ENCODE results near the gene RNF223. TPM values are rescaled to one million over a fixed set of nuclear protein-coding genes. Genes with fewer than 3 reads are reported as not detected.

Gene RNF223
- total and polyA plus RNA-seq, 4 donors: 0.14 TPM; not detected in 3

GRCh38 chr1:1058921-1059493, 15.1 kb downstream of the RNF223 start:
- H3K4me1 ChIP-seq (ENCODE audit: control insufficient read depth in 4 of 4, insufficient read depth in 4 of 4, low read length in 3 of 4): peaks cover 8 to 21% (median 15%) of the 10 kb centered on the region in 4 donors
- peak overlapping the region in 2 of 3 donors; percentile 16 to 64 for H3K4me3 ChIP-seq (ENCODE audit: low read depth in 1 of 3, low read length in 3 of 3)
- H3K27me3 ChIP-seq (ENCODE audit: control insufficient read depth in 4 of 4, insufficient read depth in 4 of 4, low read length in 3 of 4): peaks cover 0 to 11% (median 4%) of the 10 kb centered on the region in 4 donors
- no peaks in the 10 kb centered on the region for H3K9me3 ChIP-seq (ENCODE audit: control insufficient read depth in 4 of 4, low read length in 3 of 4)
- 3% methylated on average over 48 of the region's 48 CpGs for WGBS
- H3K27ac ChIP-seq (ENCODE audit: low read depth in 1 of 2, low read length in 2 of 2): no peak overlapping the region
- peaks cover 0 to 2% (median 0%) of the 10 kb centered on the region in 4 donors for H3K36me3 ChIP-seq (ENCODE audit: control insufficient read depth in 4 of 4, insufficient read depth in 3 of 4, low read depth in 1 of 4, low read length in 3 of 4)
- H3K9ac ChIP-seq (ENCODE audit: low read depth in 1 of 2, low read length in 2 of 2): no peak overlapping the region
- TF ChIP-seq EGR1 (IDR thresholded peaks at IDR 0.05; ENCODE audit: low read depth in 2 of 2): no peak
- TF ChIP-seq FOXA1 (IDR thresholded peaks at IDR 0.05): no peak
- TF ChIP-seq FOXA2 (IDR thresholded peaks at IDR 0.05): no peak
- TF ChIP-seq HNF4A (conservative IDR thresholded peaks at IDR 0.05): no peak
- TF ChIP-seq HNF4G (IDR thresholded peaks at IDR 0.05): no peak
- TF ChIP-seq, protein P1, sequence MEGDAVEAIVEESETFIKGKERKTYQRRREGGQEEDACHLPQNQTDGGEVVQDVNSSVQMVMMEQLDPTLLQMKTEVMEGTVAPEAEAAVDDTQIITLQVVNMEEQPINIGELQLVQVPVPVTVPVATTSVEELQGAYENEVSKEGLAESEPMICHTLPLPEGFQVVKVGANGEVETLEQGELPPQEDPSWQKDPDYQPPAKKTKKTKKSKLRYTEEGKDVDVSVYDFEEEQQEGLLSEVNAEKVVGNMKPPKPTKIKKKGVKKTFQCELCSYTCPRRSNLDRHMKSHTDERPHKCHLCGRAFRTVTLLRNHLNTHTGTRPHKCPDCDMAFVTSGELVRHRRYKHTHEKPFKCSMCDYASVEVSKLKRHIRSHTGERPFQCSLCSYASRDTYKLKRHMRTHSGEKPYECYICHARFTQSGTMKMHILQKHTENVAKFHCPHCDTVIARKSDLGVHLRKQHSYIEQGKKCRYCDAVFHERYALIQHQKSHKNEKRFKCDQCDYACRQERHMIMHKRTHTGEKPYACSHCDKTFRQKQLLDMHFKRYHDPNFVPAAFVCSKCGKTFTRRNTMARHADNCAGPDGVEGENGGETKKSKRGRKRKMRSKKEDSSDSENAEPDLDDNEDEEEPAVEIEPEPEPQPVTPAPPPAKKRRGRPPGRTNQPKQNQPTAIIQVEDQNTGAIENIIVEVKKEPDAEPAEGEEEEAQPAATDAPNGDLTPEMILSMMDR (IDR thresholded peaks at IDR 0.05; ENCODE audit: low read depth, low read length, missing input control): no peak
- TF ChIP-seq NR2F2 (IDR thresholded peaks at IDR 0.05): no peak
- no peak for TF ChIP-seq RAD21 (IDR thresholded peaks at IDR 0.05)
- TF ChIP-seq, protein P2, sequence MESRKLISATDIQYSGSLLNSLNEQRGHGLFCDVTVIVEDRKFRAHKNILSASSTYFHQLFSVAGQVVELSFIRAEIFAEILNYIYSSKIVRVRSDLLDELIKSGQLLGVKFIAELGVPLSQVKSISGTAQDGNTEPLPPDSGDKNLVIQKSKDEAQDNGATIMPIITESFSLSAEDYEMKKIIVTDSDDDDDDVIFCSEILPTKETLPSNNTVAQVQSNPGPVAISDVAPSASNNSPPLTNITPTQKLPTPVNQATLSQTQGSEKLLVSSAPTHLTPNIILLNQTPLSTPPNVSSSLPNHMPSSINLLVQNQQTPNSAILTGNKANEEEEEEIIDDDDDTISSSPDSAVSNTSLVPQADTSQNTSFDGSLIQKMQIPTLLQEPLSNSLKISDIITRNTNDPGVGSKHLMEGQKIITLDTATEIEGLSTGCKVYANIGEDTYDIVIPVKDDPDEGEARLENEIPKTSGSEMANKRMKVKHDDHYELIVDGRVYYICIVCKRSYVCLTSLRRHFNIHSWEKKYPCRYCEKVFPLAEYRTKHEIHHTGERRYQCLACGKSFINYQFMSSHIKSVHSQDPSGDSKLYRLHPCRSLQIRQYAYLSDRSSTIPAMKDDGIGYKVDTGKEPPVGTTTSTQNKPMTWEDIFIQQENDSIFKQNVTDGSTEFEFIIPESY (IDR thresholded peaks at IDR 0.05): no peak
- no peak for TF ChIP-seq REST (IDR thresholded peaks at IDR 0.05)
- TF ChIP-seq SP1 (IDR thresholded peaks at IDR 0.05): no peak
- TF ChIP-seq JUND (IDR thresholded peaks at IDR 0.05): no peak
- TF ChIP-seq, protein P3, sequence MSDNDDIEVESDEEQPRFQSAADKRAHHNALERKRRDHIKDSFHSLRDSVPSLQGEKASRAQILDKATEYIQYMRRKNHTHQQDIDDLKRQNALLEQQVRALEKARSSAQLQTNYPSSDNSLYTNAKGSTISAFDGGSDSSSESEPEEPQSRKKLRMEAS (IDR thresholded peaks at IDR 0.05): no peak
- TF ChIP-seq YY1 (IDR thresholded peaks at IDR 0.05): no peak
- TF ChIP-seq TAF1 (conservative IDR thresholded peaks at IDR 0.05): no peak
- TF ChIP-seq GABPA (IDR thresholded peaks at IDR 0.05 in 1 of 2, conservative IDR thresholded peaks at IDR 0.05 in 1 of 2): no peak
- TF ChIP-seq, protein P4, sequence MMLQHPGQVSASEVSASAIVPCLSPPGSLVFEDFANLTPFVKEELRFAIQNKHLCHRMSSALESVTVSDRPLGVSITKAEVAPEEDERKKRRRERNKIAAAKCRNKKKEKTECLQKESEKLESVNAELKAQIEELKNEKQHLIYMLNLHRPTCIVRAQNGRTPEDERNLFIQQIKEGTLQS (IDR thresholded peaks at IDR 0.05): no peak
- no peak for DNase-seq (ENCODE audit: low spot score)

Measured in liver (tissue), 9 donors.